Activated CD4-positive, alpha-beta T cell treated with anti-CD3 and anti-CD28 coated beads for 48 hours (primary cell): Measurements from ENCODE around the gene XYLT1.

Experiments used
- DNase-seq: peaks from one replicate; pipeline ENCODE4 v3.0.0-alpha.2; 2020

Gene XYLT1

DNA sequence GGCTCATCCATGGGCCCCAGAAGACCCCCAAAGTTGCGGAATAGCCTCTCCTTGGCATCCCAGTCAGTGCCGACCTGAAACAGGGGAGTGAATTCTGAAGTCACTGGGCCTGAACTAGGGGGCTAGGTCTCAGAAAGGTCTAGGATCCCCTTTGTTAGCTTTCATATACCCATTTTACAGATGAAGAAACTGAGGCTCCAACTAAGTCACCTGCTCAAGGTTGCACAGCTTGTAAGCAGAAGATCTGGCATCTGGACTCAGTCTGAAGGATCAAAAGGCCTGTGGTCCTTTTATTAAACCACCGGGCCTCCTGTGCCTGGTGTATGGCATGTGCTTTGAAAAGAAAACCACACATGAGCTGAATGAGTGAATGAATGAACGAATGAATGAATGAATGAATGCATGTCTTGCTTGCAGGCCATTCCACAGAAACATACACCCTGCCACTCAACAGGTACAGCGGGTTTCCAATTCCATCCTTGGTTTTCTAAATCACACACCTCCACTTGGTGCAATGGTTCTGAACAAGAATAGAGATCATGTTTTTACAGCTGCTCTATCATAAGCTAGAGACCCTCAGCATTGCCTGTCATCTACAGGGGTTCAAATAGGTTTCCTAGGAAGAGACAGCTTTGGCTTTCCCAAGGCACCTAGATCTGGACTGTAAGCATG lies 352.7 kb downstream of the XYLT1 start:
- no peak for DNase-seq

DNA sequence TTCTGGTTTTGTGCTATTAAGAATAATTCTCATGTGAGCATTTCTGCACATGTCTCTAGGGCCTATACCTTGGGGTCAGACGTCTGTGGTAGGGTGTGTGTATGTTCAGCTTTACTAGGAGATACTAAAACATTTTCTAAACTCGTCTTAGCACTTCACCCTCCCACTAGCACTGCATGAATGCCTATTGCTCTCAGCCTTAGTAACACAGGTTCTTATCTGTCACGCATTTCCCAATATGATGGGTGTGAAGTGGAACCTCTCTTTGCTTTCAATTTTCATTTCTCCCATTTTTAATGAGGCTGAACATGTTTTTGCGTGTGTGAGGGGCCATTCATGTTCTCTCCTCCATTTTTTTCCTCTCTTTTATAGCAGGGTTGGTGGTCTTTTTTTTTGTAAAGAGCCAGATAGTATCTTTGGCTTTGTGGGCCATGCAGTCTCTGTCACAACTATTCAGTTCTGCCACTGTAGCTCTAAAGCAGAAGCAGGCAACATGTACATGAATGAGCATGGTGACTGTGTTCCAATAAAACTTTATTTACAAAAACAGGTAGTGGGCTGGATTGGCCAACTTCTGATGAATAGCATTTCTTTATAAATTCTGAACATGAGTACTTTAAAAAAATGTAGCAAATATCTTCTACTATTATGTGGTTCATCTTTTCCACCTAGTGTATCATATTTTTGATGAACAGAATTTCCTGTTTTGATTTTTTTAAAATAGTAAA lies 354.0 kb downstream of the XYLT1 start:
- no peak for DNase-seq

DNA sequence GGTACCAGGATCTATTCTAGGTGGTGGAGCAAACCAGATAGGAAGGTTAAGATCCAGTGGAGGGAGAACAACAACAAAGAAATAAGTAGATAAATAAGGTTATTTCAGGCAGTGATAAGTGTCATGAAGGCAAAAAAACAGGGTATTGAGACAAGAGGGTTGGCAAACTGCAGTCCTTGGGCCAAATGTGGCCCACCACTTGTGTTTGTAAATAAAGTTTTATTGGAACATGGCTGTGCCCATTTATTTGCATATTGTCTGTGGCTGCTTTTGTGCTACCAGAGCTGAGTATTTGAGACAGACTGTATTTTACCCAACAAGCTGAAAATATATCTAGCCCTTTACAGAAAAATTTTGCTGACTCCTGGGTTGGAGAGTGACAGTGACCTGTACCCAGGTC lies 361.3 kb downstream of the XYLT1 start:
- no peak for DNase-seq

DNA sequence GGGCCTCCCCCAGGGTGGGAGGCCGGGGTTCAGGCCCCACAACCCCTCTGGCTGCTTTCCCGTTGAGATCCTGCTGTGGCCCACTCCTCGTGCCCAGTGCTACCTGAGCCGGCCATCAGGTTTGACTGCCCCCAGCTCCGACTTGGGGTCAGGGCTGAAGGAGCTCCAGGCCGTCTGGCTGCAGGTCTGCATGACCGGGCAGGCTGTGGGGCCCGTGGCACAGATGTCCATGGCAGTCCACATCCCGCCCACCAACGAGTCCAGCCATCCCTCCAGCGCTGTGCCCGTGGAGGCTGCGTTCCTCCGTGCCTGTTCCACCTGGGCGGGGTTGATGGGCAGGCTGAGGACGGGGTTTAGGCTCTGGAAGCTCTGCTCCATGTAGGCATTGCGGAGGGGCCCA lies 362.2 kb downstream of the XYLT1 start:
- no peak for DNase-seq

DNA sequence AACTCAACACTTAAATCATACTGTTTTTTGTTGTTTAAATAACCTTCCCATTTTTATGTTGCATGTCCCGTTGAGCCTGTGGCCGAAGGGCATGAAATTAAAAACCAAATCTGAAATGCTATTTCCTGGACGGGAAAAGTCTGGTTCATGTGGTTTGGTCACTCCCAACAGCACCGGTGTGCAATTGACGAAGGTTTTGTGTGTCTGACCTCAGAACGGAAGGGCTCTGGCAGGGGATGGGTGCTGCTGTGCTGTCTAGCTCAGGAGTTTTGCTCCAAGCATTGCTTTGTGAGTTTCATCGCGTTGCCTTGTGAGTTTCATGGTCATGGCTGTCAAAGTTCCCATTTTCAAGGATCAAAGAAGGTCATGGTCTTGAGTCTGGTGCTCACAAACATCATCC lies 363.3 kb downstream of the XYLT1 start:
- DNase-seq = no peak

DNA sequence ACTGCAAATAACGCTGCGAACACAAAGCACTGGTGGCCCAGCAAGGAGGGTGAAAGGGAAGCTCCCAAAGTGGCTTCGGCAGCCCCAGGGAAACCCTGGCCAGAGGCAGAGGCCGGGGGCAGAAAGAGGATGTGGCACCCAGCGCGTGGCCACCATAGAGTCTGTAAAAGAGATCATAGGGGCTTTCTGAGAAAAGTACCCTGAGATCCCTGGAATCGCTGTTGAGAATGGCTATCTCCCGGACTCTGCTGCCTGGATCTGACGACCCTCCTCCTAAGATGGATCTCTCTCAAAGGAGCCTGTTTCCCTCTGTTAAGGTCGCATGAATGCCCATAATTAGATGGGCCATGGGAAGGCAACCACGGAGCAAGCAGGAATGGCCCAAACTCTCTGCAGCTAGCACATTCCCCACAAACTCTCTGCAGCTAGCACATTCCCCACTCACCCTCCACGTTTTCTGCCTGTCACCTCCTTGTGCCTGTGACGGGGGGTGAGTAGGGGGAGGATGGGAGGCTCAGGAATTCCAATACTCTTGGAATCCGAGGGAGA lies 364.4 kb downstream of the XYLT1 start:
- DNase-seq = no peak

DNA sequence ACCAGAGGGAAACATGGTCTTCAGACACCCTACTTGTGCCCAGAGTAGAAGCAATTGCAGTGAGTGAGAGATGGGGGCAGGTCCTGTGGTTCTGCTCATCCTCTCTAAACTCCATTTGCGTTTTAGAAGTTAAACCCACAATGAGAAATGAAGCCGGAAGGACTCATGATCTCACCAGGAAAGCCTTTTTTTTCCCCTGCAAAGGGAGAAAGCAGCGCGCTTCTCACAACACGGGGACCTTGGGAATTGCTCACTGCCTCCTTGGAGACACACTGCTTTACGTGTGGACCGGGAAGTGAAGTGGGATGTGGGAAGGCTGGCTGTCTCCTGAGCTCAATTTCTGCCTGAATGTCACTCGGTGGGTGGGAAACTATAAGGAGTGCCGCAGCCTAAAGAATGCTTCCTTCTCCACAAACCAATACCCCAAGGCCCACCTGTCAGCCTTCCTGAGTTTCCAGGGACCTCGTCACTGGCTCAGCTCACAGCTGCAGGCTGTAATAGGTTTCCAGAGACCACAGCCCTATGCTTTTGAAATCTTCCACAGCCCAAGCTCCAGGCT lies 365.4 kb downstream of the XYLT1 start:
- no peak for DNase-seq

DNA sequence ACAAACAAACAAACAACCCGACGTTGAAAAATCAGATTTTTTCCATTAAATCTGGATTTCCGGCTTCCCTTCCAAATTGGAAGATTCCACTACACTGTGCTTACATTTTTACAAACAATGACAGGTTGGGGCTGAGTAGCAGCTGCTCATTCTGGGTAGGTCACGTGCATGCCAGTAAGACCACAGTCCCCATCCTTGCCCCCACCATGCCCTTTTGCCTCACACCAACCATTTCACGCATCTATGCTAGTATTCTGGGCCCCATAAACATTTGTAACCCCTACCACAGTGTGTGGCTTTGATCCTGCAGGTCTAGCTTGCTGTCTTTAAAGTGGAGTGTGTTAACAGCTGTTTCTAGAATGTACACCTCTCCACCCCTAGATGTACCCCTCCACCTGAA lies 366.1 kb downstream of the XYLT1 start:
- no peak for DNase-seq

DNA sequence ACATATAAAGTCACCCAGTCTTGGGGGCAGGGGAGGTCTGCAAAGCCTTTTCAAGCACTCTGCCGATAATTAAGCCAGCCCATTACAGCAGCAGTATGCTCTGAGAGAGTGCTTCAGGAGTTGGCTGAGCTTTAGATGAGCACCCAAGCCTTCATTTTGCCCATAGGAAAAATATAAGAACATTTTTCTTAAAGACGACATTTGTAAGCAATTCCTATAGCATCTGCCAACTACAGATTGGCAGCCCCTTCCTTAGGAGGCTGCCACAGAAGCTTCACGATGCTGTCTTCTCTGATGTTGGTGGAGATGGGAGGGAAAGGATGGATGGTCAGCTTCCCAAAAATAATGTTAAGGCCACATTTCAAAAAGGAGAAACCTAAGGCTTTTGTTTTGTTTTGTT lies 367.5 kb downstream of the XYLT1 start:
- DNase-seq = no peak

DNA sequence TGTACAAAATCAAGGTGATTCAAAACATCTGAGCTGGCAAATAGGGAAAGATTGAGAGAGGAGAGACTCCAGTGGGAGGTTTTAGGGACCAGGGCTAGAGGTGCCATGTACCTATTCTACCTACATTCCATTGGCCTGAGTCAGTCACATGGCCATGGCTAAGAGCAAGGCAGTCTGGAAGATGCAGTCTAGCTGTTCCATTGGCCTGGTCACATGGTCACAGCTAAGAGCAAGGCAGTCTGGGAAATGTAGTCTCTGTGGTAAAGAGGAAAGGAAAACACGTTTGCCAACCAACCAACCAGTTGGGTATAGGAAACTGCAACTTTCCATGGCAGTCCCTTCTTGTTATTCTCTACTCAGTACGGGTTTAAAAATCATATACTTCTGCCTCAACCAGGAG lies 369.1 kb downstream of the XYLT1 start:
- no peak for DNase-seq

DNA sequence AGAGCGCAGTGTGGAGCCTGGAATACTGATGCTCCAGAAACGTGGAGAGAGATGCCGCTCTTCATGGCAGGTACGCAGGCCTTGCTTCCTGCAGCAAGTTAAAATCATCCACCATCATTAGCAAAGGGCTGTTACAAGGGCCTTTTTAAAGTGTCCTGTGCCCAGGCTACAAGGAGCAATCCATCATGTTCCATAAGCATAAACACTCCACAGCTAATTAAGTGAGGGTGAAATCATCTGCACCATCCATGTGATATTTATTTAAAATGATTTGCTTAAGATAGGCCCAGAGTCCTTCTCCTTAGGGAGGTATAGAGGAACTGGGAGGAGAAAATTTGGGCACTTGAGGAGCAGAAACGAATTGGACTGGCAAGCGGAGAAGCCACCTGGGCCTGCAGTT lies 372.1 kb downstream of the XYLT1 start:
- DNase-seq = no peak

DNA sequence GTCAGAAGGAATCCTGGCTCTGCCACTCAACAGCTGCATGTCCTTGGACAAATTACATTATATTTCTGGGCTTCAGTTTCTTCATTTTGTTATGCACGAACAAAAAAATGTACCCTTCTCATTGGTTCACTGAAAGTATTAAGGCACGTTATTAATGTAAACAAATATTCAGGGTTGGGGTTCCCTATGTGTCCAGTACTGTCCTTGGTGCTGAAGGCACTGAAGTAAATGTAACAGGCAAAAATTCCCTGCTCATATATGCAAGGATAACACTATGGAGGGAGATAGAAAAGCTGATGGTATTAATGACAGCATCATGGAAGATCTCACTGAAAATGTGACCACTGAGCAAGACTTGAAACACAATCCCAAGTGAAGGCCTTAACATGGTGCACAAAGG lies 386.6 kb downstream of the XYLT1 start:
- DNase-seq = no peak

DNA sequence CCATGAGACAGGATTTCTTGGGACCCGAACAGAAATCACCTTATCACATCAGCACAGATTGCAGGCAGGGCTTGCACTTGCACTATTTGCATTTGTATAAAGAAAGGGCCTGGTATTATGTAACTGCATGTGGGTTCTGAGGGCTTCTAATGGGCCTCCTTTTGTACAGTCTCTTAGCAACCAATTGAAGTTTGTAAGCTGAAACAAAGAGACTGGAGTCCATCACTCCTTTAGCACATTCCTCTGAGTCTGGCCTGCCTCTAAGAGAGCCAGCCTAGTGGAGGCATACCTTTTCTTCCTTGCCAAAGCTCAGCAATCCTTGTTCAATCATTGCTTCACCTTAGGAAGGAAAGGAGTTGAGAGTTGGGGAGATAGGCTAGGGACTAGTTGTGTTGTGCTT lies 387.1 kb downstream of the XYLT1 start:
- no peak for DNase-seq

DNA sequence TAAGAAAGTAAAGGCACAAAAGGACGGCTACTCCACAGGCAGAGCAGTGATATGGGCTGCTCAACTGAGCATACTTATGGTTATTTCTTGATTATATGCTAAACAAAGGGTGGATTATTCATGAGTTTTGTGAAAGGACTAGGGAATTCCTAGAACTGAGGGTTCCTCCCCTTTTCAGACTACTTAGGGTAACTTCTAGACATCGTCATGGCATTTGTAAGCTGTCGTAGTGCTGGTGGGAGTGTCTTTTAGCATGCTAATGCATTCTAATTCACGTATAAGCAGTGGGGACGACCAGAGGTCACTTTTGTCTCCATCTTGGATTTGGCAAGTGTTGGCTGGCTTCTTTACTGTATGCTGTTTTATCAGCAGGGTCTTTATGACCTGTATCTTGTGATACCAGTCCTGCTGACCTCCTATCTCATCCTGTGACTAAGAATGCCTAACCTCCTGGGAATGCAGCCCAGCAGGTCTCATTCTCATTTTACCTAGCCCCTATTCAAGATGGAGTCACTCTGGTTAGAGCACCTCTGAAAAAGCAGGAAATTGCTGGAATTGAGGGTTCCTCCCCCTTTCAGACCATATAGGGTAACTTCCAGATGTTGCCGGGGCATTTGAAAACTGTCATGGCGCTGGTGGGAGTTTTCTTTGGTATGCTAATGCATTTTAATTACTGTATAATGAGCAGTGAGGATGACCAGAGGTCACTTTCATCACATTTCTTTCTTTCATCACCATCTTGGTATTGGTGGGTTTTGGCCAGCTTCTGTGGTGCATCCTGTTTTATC lies 388.5 kb downstream of the XYLT1 start:
- DNase-seq = no peak

DNA sequence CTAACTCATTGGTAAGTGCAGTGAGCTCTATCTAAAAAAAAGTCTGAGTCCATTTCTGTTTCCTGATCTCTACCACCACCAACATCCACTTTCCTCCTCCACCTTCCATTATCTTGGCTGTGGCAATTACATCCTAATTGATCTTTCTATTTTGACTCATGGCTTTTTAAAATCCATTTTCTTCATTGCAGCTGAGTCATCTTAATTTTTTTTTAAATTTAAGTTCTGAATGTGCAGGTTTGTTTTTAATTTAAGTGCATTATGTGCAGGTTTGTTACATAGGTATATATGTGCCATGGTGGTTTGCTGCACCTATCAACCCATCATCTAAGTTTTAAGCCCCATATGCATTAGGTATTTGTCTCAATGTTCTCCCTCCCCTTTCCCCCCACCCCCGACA lies 390.7 kb downstream of the XYLT1 start:
- DNase-seq = no peak

DNA sequence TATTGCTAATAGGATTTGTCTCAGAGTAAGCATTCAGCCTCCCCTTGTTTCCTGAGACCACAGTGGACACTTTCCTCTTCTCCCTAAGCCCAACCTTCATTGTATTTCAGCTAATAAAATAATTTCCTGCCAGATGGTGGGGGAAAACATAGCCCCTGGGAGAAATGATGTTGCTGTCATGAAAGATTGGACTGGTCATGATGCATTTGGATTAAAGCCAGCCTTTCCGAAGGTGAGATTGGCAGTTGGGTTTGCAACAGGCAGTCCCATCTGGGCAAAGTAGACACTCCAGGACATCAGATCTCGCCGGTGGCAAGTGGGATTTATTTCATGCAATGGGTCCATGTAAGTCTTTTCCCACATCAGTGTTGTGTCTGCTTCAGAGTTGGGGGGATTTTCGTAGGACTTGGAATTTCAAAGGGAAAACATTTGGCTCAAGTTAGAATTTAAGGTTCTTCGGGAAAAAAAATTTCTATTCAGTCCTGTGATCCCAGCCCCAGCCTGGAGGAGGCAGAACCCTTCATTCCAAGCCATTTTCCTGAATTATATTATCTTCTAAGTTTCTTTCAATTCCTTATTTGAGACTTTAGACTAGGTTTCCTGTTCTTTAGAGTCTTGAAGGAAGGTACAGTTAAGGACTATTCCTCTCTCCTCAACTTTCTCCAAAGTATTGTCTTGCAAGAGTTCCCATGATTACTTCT lies 391.7 kb downstream of the XYLT1 start:
- no peak for DNase-seq

DNA sequence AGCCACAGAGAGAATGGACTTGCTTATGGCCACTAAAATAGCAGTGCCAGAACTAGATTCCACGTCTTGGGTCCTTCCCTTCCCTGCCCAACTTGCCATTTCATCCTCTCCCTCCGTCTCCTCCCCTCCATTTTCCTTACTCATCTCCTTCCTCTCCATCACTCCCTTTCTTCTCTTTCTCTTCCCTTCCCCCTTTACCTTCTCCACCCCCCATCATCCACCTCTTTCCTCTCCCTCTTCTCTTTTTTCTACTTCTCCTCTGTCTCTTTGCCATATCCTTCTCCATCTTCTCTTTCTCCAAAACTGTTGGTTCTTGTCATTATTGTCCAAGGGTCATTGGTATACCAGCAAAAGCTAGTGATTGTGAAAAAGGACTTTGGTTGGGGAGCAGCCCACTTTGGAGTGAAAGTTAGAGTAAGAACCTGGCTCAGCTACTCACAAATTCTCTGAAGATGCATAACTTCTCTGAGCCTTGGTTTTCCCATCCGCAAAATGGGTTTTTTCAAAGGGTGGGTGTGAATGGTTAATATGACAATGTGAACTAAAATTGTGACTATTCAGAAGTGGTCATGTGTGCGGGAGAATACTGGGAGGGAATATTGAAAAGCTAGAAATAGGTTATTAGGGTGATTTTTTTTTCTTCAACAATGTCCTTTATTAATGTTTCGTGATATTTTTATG lies 393.8 kb downstream of the XYLT1 start:
- DNase-seq = no peak

DNA sequence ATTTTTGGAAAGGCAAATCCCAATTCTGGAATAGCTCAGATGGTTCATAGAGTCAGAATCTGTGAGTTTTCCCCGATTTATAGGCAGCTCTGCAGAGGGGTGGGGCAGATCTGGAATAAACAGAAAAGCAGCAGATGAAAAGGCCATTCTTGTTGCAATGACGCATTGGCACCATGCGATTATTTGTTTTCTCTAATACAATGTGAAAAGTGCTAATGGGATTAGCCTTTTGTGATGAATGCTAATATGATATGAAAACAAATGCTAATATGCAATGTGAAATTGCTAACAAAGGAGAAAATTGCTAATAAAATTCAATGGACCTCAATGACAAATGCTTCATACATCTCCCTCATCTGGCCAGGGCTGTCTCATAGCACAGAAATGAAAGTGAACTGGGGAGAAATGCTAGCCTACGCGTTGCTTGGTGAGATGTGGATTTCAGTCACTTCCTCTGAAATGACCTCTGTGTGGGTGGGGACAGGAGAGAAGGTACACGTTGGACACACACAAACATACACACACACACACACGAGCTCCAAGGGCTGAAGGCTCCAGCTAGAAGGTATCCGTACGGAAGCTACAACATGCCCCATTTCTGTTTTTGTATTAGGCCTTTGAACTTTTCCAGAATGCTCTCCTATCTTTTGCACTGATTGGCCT lies 394.5 kb downstream of the XYLT1 start:
- DNase-seq = no peak

DNA sequence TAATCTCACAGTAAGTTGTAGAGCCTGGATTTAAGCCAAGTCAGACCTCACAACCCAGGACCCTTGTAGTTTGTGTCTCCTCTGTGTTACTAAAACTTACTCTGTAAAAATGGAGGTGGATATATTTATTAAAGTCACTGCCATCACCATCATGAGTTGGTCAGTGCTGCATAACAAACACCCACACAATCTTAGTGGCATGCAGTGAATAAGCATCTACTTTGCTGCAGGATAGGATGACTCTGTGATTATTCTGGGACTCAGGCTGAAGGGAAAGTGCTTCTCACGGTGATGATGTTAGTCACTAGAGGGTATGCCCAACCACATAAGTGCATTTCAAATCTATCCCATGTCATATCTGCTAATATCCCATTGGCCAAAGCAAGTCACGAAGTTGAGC lies 398.7 kb downstream of the XYLT1 start:
- no peak for DNase-seq

DNA sequence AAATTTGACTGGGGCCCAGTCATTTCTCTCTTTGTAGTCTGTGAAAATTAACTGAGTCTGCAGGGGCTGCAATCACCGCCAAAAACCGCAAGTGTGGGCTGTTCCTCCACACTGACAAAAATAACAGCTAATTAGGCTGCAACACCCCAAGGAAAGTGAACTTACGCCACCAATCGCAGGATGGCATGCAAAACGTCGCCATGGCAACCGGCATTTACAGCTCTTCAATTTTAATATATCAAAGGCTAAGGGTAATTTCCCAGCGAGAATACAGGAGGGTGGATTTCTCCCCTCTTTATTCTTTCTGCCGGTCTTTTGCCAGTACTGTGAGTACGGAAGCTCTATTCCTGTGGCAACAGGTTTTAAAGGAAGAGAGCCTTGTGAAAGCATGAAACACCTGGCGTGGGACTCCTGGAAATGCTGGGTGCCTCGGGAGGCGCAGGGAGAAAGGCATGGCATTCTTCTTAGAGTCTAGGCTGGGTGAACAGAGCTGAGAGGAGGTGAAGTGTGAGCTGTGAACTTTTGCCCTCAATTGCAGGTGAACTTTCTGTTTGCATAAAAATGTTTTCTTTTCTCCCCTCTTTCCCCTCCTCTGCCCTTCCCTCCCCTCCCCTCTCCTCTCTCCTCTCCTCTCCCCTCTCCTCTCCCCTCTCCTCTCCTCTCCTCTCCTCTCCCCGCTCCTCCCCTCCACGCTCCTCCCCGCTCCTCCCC lies 399.7 kb downstream of the XYLT1 start:
- peak; percentile 88 for DNase-seq

DNA sequence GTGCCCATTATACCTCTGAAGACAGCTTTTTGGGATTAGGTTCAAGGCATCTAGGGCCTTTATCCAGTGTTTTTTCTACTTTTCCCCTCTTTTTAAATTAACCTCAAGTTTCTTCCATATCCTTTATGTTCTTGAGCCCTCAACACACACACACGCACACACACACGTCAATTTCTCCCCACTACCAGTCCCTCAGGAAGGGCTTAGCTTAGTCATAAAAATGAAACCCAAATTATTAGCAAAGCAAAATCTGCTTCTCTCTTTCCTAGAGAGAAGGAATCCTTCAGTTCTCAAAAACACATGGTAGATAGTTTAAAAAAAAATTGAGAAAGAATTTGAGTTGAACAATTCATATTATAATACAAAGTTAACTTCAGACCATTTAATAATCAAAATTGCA lies 401.1 kb downstream of the XYLT1 start:
- no peak for DNase-seq
